NT2/D1 (cell line): ENCODE results near the gene ADAM19.

Experiments
- SUZ12 ChIP-seq: IDR thresholded peaks from 2 replicates; pipeline ENCODE4 v1.6.1; 2011; ENCODE audit not compliant: insufficient read length, insufficient read depth; ENCODE audit errors: extremely low read depth
- YY1 ChIP-seq: IDR thresholded peaks from 2 replicates; pipeline ENCODE4 v1.6.1; 2011; ENCODE audit not compliant: insufficient read length, insufficient read depth
- ZNF274 ChIP-seq: IDR thresholded peaks from 2 replicates; pipeline ENCODE4 v1.6.1; 2011; ENCODE audit warnings: mild to moderate bottlenecking, low read depth, low read length

DNA sequence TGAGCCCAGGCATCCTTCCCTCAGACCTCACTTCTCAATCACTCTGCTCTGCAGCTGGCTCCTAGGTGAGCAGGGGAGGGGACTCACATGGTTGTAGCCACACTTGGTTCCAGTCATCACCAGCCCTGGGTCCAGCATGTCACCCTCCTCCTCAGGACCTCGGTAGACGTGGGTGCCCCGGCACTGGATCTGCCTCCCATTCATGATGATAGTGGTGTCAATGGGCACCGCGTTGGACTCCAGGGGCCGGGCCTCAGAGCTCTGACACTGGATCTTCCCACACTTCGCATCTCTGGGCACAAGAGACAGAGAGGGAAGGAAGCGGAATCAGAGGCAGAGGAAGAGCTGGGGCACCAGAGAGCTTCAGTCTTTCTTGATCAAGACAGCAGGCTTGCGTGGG lies 82.7 kb downstream of the ADAM19 start:
- no peak for TF ChIP-seq SUZ12
- TF ChIP-seq YY1: no peak
- no peak for TF ChIP-seq ZNF274
